Activated T-helper 1 cell treated with anti-CD3 and anti-CD28 coated beads, Interleukin-12 subunit alpha, Interleukin-12 subunit beta, Interleukin-2, Interleukin-4 antibody, amounts not matched to agents 30 ng/mL and 10 ng/mL and 1 ng/mL, durations not matched to agents 14 hours and 24 hours and 36 hours (primary cell): ENCODE data around the gene CATSPERB. TPM values are rescaled to one million over a fixed set of nuclear protein-coding genes. Genes with fewer than 3 reads are reported as not detected.
"Not testable (repeated sequence)": the region's sequence is repeated elsewhere in the genome, so short reads cannot be mapped to it uniquely, and the experiment has no call there.

ENCODE experiments used
- DNase-seq: peaks from one replicate; pipeline ENCODE4 v3.0.0; 2021; ENCODE audit warnings: low spot score
- H3K27ac Mint-ChIP-seq: one replicate; pipeline ENCODE4 v1.8.0; 2021; ENCODE audit warnings: mild to moderate bottlenecking, mixed read lengths
- H3K27me3 Mint-ChIP-seq: one replicate; pipeline ENCODE4 v1.8.0; 2022; ENCODE audit warnings: mild to moderate bottlenecking, moderate library complexity, mixed read lengths; ENCODE audit not compliant: insufficient read depth
- H3K36me3 Mint-ChIP-seq: one replicate; pipeline ENCODE4 v1.8.0; 2021; ENCODE audit warnings: low read depth, mixed read lengths
- H3K4me1 Mint-ChIP-seq: one replicate; pipeline ENCODE4 v1.8.0; 2021; ENCODE audit warnings: low read depth, mixed read lengths
- H3K4me3 Mint-ChIP-seq: one replicate; pipeline ENCODE4 v1.8.0; 2021; ENCODE audit warnings: mild to moderate bottlenecking, moderate library complexity, mixed read lengths
- H3K9me3 Mint-ChIP-seq: one replicate; pipeline ENCODE4 v1.8.0; 2021; ENCODE audit warnings: mixed read lengths
- intact Hi-C: fragments of 100-400 bp; cut with micrococcal nuclease; formaldehyde crosslinking; loops from one replicate; pipeline ENCODE4 v1.15.1; 2024
- total RNA-seq: library from RNA; stranded (reverse); gene quantifications from 2 replicates; pipeline ENCODE4 v1.2.3, GENCODE V29; 2022

The CATSPERB gene
- total RNA-seq, 1 donor from 2014 or later: 1.5 TPM

DNA sequence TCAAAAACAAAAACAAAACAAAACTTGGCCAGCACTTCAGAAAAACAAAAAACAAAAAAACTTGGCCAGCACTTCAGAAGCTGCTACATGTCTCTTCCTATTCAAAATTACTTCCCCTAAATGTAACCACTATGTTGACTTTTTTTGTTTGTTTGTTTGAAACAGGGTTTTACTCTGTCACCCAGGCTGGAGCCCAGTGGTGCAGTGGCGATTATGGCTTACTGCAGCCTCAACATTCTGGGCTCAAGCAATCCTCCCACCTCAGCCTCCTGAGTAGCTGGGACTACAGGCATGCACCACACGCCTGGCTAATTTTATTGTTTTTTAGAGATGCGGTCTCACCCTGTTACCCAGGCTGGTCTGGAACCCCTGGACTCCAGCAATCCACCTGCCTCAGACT lies 183.8 kb downstream of the CATSPERB start:
- Mint-ChIP-seq H3K4me3 (no peak overlapping the region), H3K9me3 (peaks cover 5% of the 10 kb centered on the region), H3K36me3 (no peaks in the 10 kb centered on the region), H3K27me3 (peaks cover 11% of the 10 kb centered on the region), H3K27ac (no peak overlapping the region), H3K4me1 (no peaks in the 10 kb centered on the region)
- intact Hi-C loops: no loop called here
- DNase-seq: no peak

DNA sequence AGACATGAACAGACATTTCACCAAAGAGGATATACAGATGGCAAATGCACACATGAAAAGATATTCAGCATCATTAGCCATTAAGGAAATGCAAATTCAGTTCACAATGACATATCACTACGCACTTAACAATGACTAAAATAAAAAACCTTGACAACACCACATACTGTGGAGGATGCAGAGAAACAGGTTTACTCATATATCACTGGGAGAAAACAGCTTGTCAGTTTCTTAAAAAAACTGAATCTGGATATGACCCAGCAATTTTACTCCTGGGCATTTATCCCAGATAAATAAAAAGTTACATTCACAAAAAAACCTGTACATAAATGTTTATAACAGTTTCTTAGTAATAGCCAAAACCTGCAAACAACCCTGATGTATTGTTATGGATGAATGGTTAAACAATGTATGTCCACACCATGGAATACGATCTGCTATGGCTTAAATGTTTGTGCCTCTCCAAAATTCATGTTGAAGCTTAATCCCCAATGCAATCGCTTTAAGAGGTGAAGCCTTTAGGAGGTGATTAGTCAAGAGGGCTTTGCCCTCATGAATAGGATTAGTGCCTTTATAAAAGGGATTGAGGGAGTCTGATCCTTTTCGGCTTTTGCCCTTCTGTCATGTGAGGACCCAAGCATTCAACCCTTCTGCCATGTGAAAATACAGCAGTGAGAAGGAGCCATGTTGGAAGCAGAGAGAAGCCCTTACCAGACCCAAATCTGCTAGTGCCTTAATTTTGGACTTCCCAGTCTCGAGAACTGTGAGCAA lies 185.8 kb downstream of the CATSPERB start:
- Mint-ChIP-seq H3K27ac (no peak overlapping the region), H3K4me1 (no peaks in the 10 kb centered on the region), H3K4me3 (no peak overlapping the region), H3K9me3 (peaks cover 19% of the 10 kb centered on the region), H3K36me3 (no peaks in the 10 kb centered on the region), H3K27me3 (peaks cover 14% of the 10 kb centered on the region)
- no peak for DNase-seq
- intact Hi-C loops: no loop called here

DNA sequence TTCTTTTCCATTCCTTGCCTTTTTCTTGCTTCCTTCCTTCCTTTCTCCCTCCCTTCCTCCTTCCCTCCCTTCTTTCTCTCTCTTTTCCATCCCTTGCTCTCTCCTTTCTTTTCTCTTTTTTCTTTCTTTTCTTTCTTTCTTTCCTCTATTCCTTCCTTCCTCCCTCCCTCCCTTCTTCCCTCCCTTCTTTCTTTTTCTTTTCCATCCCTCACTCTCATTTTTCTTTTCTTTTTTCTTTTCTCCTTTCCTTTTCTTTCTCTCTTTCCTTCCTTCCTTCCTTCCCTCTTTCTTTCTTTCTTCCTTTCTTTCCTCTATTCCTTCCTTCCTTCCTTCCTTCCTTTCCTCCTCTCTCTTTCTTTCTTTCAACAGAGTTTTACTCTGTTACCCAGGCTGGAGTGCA lies 186.7 kb downstream of the CATSPERB start:
- no peaks in the 10 kb centered on the region for H3K36me3 Mint-ChIP-seq
- intact Hi-C loops: no loop called here
- peaks cover 20% of the 10 kb centered on the region for H3K9me3 Mint-ChIP-seq
- DNase-seq: no peak
- H3K27ac Mint-ChIP-seq: no peak overlapping the region
- H3K4me3 Mint-ChIP-seq: no peak overlapping the region
- no peaks in the 10 kb centered on the region for H3K4me1 Mint-ChIP-seq
- H3K27me3 Mint-ChIP-seq: peaks cover 14% of the 10 kb centered on the region

DNA sequence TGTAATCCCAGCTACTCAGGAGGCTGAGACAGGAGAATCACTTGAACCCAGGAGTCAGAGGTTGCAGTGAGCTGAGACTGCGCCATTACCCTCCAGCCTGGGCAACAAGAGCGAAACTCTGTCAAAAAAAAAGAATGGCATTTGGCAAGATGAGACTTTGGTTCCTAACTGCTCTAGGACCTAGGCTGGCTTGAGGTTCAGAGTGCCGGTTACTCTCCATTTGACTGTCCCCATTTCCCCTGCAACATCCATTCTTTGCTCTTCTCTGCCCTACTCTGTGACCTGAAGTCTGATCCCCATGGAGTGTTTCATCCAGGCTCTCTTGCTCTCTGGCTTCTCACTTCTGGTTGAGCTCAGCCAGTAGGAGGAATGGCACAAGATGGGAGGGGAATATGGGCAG lies 195.6 kb downstream of the CATSPERB start:
- DNase-seq: no peak
- intact Hi-C loops: no loop called here
- Mint-ChIP-seq H3K27me3 (peaks cover 8% of the 10 kb centered on the region), H3K27ac (no peak overlapping the region), H3K9me3 (peaks cover 11% of the 10 kb centered on the region), H3K36me3 (no peaks in the 10 kb centered on the region), H3K4me1 (no peaks in the 10 kb centered on the region), H3K4me3 (no peak overlapping the region)

DNA sequence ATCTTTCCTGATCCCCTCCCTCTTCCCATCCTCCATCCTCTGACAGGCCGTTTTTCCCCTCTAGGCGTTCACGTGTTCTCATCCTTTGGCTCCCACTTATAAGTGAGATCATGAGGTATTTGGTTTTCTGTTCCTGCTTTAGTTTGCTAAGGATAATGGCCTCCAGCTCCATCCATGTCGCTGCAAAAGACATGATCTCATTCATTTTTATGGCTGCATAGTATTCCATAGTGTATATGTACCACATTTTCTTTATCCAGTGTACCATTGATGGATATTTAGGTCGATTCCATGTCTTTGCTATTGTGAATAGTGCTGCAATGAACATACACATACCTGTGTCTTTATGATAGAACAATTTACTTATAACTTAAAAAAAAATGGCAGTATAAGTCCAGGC lies 197.8 kb downstream of the CATSPERB start:
- intact Hi-C loops, H3K4me3 Mint-ChIP-seq, H3K4me1 Mint-ChIP-seq, H3K9me3 Mint-ChIP-seq, H3K27me3 Mint-ChIP-seq, H3K36me3 Mint-ChIP-seq, H3K27ac Mint-ChIP-seq, DNase-seq: not testable (repeated sequence)

DNA sequence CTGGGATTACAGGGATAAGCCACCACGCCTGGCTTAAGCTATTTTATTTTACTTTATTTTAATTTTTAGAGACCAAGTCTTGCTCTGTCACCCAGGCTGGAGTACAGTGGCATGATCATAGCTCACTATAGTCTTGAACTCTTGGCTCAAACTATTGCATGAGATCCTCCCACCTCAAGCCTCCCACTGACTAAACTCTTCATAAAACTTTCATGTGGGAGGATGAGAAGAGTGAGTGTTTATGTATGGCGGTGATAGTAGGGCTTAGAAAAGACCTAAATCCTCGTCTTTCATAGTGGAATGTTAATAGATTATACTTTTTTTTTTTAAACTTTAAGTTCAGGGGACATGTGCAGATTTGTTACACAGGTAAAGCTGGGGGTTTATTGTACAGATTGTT lies 198.3 kb downstream of the CATSPERB start:
- intact Hi-C loops: no loop called here
- Mint-ChIP-seq H3K4me1 (no peaks in the 10 kb centered on the region), H3K27me3 (peaks cover 8% of the 10 kb centered on the region), H3K9me3 (peaks cover 3% of the 10 kb centered on the region), H3K27ac (no peak overlapping the region), H3K36me3 (no peaks in the 10 kb centered on the region), H3K4me3 (no peak overlapping the region)
- no peak for DNase-seq

Other genes with a start within 250 kb of the CATSPERB start
- gene PPP4R3A, start 221.8 kb downstream of the CATSPERB start, total RNA-seq: 130 and 144 TPM in 2 replicates
- gene TC2N, start 135.4 kb upstream of the CATSPERB start, total RNA-seq: 21.5 and 27.2 TPM in 2 replicates
- 0.69 and 1.2 TPM in 2 replicates for gene FBLN5, start 215.6 kb upstream of the CATSPERB start, total RNA-seq